Measurements from ENCODE around the gene BCL10.

Gene BCL10

DNA sequence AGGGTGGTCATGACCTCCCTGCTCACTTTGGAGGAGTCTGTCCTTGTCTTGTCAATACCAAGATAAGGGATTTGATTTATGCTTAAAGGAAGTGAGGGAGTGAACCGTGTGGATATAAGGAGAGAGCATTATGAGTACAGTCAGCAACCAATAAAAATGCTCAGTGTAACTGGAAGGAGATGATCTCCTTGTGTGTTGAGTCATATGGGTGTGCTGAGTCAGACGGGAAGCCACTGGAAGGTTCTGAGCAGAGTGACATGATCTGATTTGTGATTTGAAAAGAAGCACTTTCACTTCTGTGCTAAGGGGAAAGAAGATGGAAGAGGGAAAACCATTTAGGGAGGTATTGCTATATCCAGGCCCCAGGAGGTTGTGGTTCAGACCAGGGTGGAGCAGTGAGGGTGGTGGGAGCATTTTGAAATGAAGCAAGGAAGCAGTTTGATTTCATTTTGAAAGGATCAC is 2.5 kb upstream of the BCL10 start (continued):
- TF ChIP-seq GLI2 (tag by site-specific recombination; IDR thresholded peaks at IDR 0.05; ENCODE audit: borderline replicate concordance, low read depth): no peak
- no peak for TF ChIP-seq ZNF302 (tag by site-specific recombination; IDR thresholded peaks at IDR 0.05; ENCODE audit: low read depth)
- TF ChIP-seq ZNF571 (tag by site-specific recombination; IDR thresholded peaks at IDR 0.05): no peak
- no peak for TF ChIP-seq HOXA7 (CRISPR knock-in tag; IDR thresholded peaks at IDR 0.05; ENCODE audit: borderline replicate concordance)
- no peak for TF ChIP-seq ZNF510 (tag by site-specific recombination; IDR thresholded peaks at IDR 0.05; ENCODE audit: insufficient replicate concordance)
- peak; percentile 33 for TF ChIP-seq SP2 (tag by site-specific recombination; IDR thresholded peaks at IDR 0.05)
- no peak for TF ChIP-seq ZNF112 (tag by site-specific recombination; IDR thresholded peaks at IDR 0.05)
- TF ChIP-seq, protein P1, sequence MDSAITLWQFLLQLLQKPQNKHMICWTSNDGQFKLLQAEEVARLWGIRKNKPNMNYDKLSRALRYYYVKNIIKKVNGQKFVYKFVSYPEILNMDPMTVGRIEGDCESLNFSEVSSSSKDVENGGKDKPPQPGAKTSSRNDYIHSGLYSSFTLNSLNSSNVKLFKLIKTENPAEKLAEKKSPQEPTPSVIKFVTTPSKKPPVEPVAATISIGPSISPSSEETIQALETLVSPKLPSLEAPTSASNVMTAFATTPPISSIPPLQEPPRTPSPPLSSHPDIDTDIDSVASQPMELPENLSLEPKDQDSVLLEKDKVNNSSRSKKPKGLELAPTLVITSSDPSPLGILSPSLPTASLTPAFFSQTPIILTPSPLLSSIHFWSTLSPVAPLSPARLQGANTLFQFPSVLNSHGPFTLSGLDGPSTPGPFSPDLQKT (IDR thresholded peaks at IDR 0.05; ENCODE audit: borderline replicate concordance, low read depth, low read length): no peak
- no peak for TF ChIP-seq ZNF248 (tag by site-specific recombination; IDR thresholded peaks at IDR 0.05)
- no peak for TF ChIP-seq ZNF19 (tag by site-specific recombination; IDR thresholded peaks at IDR 0.05; ENCODE audit: low read depth)
- no peak for TF ChIP-seq ATF2 (tag by site-specific recombination; IDR thresholded peaks at IDR 0.05; ENCODE audit: low read depth)
- TF ChIP-seq, protein P2, sequence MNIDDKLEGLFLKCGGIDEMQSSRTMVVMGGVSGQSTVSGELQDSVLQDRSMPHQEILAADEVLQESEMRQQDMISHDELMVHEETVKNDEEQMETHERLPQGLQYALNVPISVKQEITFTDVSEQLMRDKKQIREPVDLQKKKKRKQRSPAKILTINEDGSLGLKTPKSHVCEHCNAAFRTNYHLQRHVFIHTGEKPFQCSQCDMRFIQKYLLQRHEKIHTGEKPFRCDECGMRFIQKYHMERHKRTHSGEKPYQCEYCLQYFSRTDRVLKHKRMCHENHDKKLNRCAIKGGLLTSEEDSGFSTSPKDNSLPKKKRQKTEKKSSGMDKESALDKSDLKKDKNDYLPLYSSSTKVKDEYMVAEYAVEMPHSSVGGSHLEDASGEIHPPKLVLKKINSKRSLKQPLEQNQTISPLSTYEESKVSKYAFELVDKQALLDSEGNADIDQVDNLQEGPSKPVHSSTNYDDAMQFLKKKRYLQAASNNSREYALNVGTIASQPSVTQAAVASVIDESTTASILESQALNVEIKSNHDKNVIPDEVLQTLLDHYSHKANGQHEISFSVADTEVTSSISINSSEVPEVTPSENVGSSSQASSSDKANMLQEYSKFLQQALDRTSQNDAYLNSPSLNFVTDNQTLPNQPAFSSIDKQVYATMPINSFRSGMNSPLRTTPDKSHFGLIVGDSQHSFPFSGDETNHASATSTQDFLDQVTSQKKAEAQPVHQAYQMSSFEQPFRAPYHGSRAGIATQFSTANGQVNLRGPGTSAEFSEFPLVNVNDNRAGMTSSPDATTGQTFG (tag by site-specific recombination; IDR thresholded peaks at IDR 0.05; ENCODE audit: borderline replicate concordance): no peak
- TF ChIP-seq KLF9 (tag by site-specific recombination; IDR thresholded peaks at IDR 0.05; ENCODE audit: low read depth): no peak
- peak; percentile 54; the same call in 1 of the 2 replicates for TF ChIP-seq OVOL3 (tag by site-specific recombination; IDR thresholded peaks at IDR 0.05)
- TF ChIP-seq, protein P3, sequence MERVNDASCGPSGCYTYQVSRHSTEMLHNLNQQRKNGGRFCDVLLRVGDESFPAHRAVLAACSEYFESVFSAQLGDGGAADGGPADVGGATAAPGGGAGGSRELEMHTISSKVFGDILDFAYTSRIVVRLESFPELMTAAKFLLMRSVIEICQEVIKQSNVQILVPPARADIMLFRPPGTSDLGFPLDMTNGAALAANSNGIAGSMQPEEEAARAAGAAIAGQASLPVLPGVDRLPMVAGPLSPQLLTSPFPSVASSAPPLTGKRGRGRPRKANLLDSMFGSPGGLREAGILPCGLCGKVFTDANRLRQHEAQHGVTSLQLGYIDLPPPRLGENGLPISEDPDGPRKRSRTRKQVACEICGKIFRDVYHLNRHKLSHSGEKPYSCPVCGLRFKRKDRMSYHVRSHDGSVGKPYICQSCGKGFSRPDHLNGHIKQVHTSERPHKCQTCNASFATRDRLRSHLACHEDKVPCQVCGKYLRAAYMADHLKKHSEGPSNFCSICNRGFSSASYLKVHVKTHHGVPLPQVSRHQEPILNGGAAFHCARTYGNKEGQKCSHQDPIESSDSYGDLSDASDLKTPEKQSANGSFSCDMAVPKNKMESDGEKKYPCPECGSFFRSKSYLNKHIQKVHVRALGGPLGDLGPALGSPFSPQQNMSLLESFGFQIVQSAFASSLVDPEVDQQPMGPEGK (tag by site-specific recombination; IDR thresholded peaks at IDR 0.05): no peak
- no peak for TF ChIP-seq ZSCAN16 (tag by site-specific recombination; IDR thresholded peaks at IDR 0.05)
- TF ChIP-seq ZNF600 (tag by site-specific recombination; IDR thresholded peaks at IDR 0.05): 0 out of 2 replicates have a peak, but pooled peaks have one; percentile 15
- TF ChIP-seq, protein P4, sequence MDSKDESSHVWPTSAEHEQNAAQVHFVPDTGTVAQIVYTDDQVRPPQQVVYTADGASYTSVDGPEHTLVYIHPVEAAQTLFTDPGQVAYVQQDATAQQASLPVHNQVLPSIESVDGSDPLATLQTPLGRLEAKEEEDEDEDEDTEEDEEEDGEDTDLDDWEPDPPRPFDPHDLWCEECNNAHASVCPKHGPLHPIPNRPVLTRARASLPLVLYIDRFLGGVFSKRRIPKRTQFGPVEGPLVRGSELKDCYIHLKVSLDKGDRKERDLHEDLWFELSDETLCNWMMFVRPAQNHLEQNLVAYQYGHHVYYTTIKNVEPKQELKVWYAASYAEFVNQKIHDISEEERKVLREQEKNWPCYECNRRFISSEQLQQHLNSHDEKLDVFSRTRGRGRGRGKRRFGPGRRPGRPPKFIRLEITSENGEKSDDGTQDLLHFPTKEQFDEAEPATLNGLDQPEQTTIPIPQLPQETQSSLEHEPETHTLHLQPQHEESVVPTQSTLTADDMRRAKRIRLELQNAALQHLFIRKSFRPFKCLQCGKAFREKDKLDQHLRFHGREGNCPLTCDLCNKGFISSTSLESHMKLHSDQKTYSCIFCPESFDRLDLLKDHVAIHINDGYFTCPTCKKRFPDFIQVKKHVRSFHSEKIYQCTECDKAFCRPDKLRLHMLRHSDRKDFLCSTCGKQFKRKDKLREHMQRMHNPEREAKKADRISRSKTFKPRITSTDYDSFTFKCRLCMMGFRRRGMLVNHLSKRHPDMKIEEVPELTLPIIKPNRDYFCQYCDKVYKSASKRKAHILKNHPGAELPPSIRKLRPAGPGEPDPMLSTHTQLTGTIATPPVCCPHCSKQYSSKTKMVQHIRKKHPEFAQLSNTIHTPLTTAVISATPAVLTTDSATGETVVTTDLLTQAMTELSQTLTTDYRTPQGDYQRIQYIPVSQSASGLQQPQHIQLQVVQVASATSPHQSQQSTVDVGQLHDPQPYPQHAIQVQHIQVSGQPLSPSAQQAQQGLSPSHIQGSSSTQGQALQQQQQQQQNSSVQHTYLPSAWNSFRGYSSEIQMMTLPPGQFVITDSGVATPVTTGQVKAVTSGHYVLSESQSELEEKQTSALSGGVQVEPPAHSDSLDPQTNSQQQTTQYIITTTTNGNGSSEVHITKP (tag by site-specific recombination; IDR thresholded peaks at IDR 0.05): peak; percentile 39; the same call in 1 of the 2 replicates
- peak; percentile 58; the same call in 1 of the 2 replicates for TF ChIP-seq ZNF324 (tag by site-specific recombination; IDR thresholded peaks at IDR 0.05)
- peak; percentile 49; the same call in 1 of the 2 replicates for TF ChIP-seq ZXDB (tag by site-specific recombination; IDR thresholded peaks at IDR 0.05)
- no peak for TF ChIP-seq ZNF660 (tag by site-specific recombination; IDR thresholded peaks at IDR 0.05)
- peak; percentile 37; the same call in 1 of the 2 replicates for TF ChIP-seq TRIM28 (IDR thresholded peaks at IDR 0.05; ENCODE audit: borderline replicate concordance, low read length)
- TF ChIP-seq ZSCAN23 (tag by site-specific recombination; IDR thresholded peaks at IDR 0.05): no peak
- no peak for TF ChIP-seq ZBTB10 (tag by site-specific recombination; IDR thresholded peaks at IDR 0.05)
- peak; percentile 37; the same call in 1 of the 2 replicates for TF ChIP-seq ZBTB17 (tag by site-specific recombination; IDR thresholded peaks at IDR 0.05)
- no peak for TF ChIP-seq ZNF223 (tag by site-specific recombination; IDR thresholded peaks at IDR 0.05)
